GM21360 (cell line): ENCODE data around the gene RASSF3.
"Not testable (repeated sequence)": the region's sequence is repeated elsewhere in the genome, so short reads cannot be mapped to it uniquely, and the experiment has no call there.

Source experiments
- ATAC-seq: cut with Tn5 transposase; IDR thresholded peaks from one replicate; pipeline ENCODE4 v1.9.1; 2021; ENCODE audit warnings: mild to moderate bottlenecking, moderate library complexity; ENCODE audit not compliant: unreplicated experiment

RASSF3 gene

DNA sequence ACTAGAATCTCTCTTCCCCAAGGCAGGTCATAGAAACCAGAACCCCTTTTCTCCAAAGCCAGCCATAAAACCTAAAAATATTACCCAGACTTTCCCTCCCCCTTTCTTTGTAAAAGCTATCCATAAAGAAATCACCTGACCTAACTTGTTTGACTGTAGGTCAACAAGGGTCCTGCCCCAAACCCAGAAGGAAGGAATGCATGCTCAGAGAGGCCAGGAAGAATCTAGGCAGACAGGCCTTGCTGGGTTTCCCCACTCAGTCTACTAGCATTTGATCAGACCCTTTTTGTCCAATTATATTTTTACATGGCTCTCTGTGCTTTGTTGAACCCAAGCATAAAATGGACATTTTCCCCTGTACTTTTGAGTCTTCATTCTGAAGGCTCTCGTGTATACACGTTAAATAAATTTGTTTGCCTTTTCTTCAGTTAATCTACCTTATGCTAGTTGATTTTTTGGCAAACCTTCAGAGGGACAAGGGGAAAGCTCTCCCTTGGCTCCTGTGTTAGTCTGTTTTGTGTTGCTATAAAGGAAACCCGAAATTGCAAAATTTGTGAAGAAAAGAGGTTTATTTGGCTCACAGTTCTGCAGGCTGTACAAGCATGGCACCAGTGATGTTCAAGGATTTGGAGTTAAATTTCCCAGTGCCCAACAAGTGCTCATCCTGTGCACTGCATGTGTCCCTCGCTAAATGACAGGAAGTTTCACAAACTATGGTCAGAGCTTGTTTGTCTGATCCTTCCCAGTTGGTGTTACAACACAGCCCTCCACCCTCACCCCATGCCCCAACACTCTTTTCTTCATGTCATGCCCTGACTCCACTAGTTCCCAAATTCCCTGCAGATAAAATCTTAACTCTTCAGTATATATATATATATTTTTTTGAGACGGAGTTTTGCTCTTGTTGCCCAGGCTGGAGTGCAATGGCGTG, 14.2 kb upstream of the RASSF3 start:
- no peak for ATAC-seq

DNA sequence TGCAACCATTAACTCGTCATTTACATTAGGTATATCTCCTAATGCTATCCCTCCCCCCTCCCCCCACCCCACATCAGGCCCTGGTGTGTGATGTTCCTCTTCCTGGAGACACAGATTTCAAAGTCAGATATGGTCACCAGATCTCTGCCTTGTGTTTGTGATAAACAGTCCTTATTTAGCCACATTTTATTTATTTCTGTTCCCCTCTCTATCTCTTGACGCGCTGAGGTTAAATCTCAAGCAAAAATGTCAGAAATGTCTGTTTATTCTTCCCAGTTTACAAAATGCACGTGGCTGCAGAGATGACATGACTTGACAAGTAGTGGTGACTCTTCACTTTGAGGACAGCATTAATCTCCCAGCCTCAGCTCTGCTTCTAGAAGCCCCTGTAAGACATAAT, 11.5 kb upstream of the RASSF3 start:
- ATAC-seq: no peak

DNA sequence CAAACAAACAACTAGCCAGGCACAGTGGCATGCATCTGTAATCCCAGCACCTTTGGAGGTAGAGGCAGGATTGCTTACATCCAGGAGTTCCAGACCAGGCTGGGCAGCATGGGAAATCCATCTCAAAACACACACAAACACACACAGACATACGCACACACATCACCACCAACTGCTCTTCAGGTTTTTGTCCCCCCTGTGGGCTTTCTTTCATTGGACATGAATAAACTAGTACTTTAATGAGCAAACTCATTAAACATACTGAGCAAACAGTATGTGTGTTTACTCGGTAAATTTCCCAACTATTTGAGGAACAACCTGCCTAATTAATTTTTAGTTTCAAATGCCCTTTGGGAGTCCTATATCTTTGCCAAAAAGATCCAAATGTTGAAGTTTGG, 10.1 kb upstream of the RASSF3 start:
- no peak for ATAC-seq

DNA sequence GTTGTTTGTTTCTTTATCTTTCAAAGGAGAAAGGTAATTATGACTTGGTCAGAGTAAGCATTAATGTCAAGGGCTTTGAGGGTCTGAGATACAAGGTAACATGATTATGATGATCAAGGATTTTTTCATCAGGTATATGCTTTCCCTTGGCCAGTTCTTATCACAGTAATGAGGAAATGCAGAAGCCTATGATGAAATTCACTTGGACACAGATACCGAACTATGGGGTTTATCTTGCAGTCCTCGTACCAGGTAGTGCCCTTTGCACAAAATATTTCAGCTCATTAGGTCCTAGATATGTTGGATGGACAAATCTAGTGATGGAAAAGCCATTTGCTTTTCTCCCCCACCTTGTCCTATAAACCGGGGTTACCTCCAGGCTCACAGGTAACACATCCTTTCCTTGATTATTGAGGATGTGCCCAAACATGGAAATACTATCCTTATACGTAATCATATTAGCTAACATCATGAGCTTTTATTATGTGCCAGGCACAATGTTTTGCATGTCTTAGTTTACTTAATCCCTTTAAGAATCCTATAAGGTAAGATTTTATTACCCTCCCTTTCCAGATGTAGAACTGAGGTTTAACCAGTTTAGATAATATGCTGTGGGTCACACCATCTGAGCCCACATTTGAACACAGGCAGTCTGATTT, 7.0 kb upstream of the RASSF3 start:
- ATAC-seq: no peak

DNA sequence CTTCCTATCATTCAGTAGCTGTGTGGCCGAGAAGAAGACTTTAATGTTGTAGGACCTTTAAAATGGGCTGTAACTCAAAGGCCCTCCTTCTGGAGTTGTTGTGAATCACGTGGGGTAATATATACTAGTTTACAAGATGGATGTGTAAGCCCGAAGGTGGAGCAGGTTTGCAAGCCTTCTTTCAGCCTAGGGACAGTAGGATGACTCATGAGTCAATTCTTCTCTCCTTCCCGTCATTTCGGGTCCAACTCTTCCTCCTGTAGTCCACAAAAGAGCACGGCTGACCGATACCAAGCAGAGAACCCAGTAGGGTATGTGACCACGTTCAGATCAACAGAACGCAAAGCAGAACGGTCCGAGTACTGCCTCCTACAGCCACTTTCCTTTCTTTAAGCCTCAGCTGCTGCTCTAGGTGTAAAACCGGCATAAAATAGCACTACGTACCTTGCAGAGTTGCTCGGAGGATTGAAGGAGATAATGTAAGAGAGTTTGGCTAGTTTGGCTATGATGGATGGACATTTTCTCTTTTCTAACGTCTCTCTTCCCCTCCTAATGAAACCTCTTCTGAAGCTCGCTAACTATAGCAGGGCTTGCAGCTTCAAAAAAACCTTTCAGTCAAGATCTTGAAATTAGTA, 1.3 kb upstream of the RASSF3 start:
- ATAC-seq: peak; percentile 20

DNA sequence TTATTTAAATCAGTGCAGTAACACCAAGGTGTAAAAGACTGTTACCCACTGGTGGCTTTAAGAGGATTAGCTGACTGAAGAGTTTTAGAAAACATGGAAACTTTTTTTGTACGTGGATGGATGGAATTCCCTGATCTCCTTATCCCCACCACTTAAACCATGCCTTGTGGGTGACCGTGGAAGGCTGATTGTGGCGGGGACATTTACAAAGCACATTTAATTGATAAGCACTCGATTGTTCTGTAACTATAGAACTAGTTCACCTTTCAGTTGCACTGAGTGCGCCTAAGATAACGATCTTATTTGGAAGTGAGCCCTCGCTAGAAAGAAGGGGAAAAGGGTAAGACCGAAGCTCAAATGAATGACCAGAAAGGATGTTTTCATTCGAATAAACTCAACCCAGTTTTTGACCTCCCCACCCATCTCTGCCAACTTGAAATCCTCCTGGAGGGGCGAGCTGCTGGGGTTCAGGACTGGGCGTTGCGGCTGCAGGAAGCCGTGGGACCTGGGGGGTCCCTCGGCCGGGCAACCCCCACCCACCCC, 688 bp upstream of the RASSF3 start:
- no peak for ATAC-seq

DNA sequence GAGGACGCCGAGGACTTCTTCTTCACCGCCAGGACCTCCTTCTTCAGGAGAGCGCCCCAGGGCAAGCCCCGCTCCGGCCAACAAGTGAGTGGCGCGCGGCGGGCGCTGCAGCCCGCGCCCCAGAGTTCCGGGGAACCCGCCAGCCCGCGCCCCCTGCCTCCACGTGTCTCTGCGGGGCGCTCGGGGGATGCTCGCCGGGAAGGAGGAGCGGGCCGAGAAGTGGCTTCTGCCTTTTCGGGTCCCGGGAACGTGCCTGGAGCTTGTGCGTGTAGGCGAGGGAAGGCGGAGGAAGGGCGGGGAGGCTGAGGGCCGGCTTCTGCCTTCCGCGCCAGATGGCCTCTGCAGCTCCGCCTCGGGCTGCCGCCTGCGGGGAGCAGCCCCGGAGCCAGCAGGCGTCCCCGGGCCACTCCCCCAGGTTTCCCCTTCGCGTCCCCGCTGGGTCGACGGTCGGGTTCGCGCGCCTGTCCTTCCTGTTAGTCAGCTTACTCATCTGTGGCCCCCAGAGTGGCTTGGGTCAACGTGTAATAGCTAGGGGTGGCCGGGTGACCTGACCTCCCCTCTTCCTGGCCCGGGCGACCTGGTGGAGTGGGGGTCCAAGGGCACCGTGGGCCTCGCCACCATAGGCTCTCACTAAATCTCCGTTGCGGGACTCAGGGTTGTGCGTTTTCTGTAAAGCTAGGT, 505 bp downstream of the RASSF3 start:
- peak; percentile 42 for ATAC-seq

DNA sequence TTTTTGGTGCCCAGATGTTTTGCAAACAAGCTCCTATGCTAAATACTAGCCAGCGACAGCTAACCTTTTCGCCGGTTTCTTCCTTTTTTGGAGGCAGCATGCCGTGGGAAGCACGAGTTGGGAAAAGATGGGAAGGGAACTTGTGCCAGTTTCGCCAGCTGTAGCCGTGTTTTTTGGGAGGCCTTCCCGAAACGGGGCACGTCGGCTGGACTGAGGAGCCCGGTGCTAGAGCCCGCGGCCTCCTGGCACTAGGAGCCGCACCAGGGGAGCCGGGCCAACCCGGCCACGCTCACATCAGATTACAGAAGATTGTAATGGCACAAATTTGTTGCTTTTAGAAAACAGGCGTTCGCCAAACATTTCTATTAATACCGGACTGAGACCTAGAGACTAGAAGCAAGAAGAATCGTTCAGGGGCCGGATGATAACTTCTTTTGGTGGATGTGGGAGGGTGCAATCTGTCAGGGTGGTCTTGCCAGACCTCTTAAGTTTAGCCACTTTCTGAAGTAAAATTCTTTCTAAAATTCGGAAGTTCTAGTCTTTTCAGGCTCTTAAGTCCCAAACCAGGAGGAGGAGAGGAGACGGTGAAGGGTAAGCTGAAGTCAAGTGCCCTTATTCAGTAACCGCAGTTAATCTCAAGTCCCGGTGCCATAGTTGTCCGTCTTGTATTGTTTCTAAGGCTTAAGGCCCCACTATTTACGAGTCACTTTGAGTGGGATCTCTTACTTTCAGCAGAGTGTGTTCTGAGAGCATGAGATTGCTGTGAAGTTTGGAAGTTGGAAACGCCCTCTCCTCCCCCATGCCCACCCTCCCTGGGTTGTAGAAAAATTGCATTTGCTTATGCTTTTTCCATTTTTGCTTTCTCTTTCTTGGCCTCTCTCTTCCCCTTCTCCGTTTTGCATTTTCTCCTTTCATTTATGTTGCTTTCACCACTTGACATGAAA, 1.3 kb downstream of the RASSF3 start:
- ATAC-seq: no peak

DNA sequence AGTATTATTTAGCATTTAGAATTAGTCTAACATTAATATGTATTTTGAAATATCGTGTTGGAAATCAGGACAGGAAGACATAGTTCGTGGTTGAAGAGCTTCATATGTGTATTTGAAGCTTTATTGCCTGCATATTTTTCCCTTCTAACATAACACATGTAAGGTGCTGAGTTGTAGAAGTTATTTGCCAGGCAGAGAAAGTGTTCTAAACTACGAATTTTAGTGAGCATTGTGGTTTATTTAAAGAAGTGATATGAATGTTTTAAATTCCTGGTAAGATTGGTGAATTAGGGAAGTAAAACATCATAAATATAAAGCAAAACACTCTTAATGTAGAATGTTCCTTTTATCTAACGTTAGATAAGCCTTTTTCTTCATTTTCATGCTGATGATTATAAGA, 2.5 kb downstream of the RASSF3 start:
- ATAC-seq: no peak

DNA sequence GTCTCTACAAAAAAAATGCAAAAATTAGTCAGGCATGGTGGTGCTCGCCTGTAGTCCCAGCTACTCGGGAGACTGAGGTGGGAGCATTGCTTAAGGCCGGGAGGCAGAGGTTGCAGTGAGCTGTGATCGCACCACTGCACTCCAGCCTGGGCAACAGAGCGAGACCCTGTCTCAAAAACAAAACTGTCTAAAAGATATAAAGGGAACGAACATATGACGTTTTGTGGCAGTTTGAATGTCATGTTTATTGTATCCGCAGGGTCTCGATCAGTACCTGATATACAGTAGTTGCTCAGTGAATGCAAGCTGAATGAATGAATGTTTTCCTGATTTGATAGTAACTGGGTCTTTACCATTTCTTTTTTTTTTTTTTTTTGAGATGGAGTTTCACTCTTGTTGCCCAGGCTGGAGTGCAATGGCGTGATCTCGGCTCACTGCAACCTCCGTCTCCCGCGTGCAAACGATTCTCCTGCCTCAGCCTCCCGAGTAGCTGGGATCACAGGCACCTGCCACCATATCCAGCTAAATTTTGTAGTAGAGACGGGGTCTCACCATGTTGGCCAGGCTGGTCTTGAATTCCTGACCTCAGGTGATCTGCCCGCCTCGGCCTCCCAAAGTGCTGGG, 3.6 kb downstream of the RASSF3 start:
- ATAC-seq: not testable (repeated sequence)

DNA sequence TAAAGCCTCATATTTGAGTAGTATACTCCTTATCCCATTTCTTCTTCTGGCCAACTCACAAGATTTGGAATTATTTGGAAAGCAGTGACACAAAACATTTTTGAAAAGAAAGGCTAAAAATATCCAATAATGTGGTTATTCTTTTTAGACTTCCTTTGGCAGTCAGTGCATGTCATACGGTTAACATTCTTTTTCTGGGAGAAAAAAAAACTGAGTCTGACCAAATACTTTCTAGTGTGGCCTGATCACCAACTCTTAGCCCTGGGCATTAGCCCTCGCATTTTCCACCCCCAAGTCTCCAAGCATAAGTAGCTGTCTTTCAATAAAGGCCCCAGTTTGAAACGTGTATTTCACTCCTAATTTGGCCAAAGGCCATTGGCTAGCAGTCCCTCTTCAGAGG, 5.9 kb downstream of the RASSF3 start:
- ATAC-seq: no peak

DNA sequence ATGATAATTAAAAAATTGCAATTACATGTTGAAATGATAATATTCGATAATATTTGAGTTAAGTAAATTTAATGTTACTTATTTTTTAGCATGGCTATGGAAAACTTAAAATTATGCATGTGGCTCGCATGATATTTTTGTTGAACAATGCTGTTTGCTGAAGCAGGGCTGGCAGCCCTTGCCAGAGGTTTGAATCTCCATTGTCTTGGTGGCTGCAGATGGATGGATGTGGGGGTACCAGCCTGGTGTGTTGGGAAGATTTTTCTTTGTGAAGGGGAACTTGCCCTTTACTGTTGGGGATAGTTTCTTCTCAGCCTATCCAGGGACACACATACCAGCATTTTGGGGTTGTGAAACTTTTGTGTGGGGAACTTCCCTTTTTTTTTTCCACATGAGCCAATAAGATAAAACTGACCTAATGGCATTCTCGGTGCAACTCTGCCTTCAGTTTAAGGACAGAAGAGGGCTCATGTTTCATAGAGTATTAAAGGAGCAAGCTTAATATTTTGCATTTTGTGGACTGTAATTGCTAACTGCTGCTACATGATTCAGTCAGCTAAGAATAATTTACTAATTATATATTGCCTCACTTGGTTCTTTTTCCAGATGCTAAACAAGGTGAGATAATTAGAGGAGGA, 8.8 kb downstream of the RASSF3 start:
- ATAC-seq: peak; percentile 41

DNA sequence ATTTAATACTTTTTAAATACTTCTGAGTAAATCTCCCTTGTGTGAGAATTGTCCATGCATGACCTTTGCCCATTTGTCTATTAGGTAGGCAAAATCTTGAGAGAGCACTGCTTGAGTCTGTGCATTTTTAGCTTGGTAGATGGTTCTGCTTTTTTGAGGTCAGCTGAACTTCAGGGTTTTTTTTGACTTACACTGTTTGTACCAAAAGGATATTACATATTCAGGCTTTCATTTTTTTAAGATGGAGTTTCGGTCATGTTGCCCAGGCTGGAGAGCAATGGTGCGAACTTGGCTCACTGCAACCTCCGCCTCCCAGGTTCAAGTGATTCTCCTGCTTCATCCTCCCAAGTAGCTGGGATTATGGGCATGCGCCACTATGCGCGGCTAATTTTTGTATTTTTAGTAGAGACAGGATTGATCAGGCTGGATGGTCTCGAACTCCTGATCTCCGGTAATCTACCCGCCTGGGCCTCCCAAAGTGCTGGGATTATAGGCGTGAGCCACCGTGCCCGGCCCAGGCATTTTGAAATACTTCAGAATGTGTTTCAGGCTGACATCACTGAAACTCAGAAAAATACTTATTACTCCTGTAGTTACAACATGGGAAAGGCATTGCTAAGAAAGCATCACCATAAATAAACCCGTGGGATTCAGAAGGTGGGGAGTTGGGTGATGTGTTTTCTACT, 11.1 kb downstream of the RASSF3 start:
- ATAC-seq: peak; percentile 66

DNA sequence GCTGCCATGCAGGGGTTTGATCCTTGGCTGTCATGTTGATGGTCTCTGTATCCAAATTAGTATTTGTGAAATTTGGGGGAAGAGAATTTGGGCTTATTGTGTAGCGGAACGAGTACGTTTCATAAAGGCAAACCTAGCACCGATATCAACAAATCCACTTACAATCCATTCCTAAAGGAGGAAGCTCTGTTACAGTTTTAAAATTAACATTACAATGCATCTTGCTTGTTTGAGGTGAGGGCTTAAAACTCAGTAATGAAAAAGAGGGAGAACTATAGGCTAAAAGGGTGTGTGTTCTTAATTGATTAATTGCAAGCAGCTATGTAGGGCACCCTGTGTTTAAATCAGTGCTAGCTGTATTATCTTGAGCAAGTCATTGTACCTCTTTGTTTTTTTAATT, 13.7 kb downstream of the RASSF3 start:
- no peak for ATAC-seq

DNA sequence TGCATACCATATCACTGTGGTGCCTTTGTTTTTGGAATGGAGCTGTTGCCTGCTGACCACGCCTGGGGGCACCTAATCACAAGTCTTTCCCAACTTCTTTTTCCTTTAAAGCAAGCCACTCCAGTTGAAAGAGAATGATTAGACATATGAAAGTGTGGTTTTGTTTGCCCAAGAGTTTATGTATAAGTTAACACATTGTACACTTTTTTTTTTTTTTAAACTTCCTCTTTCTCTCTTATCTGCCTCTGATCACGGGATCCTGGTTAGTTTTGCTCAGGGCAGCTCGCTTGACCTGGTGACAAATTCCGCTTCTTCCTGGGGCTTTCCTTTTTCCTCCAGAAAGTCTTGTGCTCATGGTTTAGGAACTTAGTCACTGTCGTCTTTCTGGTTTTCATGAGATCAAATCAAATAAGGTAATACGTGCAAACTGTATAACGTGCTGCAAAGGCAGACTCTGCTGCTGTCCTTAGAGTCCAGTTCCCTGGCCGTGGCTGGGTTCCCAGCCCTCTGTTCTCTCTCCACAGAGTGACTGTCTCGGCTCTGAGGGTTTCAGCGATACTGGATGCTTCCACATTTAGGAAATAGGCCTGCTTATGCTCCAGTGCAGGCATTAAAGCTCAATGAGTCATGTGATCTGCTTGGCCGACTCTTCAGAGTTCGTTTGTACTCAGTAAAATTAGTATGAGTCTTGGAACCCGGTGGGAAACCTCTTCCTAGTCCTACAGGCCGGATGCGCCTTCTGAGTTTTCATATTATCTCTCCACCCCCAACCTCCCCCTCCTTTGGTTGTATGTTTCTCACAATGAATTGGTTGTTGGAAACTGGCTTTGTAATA, 15.2 kb downstream of the RASSF3 start:
- peak; percentile 36 for ATAC-seq

DNA sequence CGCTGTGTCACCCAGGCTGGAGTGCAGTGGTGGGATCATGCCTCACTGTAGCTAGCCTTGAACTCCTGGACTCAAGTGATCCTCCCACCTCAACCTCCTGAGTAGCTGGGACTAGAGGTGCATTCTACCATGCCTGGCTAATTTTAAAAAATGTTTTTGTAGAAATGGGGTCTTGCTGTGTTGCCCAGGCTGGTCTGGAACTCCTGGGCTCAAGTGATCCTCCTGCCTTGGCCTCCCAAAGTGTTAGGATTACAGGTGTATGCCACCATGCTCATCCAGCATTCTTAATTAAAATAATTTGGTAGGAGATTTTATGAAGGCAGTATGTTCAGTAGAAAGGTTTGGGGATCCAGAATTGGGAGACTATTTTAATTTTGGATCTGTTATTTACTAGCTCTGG, 16.3 kb downstream of the RASSF3 start:
- ATAC-seq: not testable (repeated sequence)

DNA sequence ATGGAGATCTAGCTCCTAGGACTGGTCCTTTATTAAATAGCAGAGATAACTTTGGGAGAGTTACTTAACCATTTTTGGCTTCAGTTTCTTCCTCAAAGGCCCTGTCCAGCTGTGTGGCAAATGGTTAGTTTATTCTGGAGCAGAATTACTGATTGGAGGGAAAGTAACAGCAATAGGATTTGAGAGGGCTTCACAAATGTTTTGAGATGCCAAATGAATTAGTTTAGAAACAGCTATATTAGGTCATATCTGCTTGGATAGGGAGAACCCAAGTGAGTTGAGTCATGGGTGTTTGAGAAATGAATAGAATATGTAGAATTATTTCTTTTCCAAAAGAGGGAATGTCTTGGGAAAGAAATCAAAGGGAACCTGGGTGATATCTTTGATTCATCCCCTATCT, 17.5 kb downstream of the RASSF3 start:
- no peak for ATAC-seq
